ENCODE data around the gene S100A13. TPM values are rescaled to one million over a fixed set of nuclear protein-coding genes. Genes with fewer than 3 reads are reported as not detected.

The S100A13 gene
- total RNA-seq, 1 donor, result 160 TPM

DNA sequence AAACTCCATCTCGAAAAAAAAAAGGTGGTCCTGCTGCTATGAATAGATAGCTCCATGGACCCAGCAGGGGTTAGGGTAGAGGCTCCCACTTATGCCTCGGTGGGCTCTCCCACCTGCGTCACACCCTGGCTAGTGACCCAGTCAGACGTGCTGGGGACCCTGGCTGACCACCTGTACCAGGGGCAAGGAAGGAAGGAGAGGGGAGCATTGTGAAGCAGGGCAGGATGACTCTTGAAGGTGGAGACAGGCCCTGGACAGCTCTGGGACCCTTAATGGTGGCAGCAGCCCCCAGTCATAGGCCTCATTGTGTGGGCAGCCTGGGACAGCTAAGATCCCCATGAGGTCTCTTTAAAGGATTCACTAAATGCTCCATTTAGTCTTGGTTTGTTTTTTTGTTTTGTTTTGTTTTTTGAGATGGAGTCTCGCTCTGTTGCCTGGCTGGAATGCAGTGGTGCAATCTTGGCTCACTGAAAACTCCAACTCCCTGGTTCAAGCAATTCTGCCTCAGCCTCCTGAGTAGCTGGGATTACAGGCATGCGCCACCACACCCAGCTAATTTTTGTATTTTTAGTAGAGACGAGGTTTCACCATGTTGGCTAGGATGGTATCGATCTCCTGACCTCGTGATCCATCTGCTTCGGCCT lies 20.8 kb upstream of the S100A13 start:
- TF ChIP-seq, protein P1, sequence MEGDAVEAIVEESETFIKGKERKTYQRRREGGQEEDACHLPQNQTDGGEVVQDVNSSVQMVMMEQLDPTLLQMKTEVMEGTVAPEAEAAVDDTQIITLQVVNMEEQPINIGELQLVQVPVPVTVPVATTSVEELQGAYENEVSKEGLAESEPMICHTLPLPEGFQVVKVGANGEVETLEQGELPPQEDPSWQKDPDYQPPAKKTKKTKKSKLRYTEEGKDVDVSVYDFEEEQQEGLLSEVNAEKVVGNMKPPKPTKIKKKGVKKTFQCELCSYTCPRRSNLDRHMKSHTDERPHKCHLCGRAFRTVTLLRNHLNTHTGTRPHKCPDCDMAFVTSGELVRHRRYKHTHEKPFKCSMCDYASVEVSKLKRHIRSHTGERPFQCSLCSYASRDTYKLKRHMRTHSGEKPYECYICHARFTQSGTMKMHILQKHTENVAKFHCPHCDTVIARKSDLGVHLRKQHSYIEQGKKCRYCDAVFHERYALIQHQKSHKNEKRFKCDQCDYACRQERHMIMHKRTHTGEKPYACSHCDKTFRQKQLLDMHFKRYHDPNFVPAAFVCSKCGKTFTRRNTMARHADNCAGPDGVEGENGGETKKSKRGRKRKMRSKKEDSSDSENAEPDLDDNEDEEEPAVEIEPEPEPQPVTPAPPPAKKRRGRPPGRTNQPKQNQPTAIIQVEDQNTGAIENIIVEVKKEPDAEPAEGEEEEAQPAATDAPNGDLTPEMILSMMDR (IDR thresholded peaks at IDR 0.05; ENCODE audit: insufficient read depth, low read depth, low read length), result no peak
- H3K4me3 ChIP-seq (ENCODE audit: low read depth, low read length), result no peak overlapping the region
- DNase-seq (ENCODE audit: low read depth), result no peak

DNA sequence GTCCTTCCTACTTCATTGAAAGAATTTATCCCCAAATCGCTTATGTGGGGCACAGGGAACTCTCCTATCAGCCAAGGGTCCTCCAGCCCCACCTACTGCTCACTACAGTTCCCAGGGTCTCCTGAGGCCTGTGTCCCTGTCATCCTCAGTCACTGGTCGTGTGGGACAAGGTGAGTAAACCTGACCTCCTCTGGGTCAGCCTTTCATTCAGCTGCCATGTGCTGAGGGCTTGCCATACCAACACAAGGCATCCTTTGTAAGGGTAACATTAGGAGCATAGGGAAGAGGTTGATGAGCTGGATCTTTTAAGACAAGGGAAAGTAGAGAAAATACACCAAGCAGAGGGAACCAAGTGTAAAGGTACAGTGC lies 20.0 kb upstream of the S100A13 start:
- no peak overlapping the region for H3K4me3 ChIP-seq (ENCODE audit: low read depth, low read length)
- no peak for DNase-seq (ENCODE audit: low read depth)
- TF ChIP-seq, protein P1 (IDR thresholded peaks at IDR 0.05; ENCODE audit: insufficient read depth, low read depth, low read length), result no peak

DNA sequence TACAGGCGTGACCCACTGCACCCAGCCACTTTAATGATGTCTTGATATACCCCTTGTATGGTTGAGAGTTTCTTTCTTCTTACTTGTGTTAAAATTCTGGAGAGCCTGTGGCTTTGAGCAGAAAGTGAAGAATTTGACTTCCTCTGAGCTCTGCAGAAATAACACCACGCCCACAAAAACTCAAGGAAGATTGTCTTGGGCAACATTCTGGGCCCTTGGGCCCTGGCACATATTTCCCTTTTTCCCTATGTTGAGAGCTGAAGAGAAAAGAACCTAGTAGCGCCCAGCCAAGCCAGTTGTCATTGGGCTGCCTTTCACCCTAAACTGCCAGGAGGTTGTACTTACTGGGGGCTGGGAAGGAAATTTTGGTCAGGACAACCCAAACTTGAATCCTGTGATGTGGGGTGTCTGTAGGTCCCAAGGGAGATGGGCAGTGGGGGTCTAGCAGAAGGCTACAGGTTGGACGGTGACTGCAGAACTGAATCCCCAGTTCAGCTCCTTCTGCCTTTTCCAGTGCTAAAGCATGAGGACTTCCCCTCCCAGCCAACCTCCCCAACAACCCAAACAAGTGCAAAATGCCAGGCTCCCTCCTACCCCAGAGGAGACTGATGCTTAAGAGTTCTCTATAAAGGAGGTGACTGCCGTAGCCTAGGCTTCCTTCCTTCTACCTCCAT lies 19.5 kb upstream of the S100A13 start:
- no peak overlapping the region for H3K4me3 ChIP-seq (ENCODE audit: low read depth, low read length)
- DNase-seq (ENCODE audit: low read depth), result no peak
- TF ChIP-seq, protein P1 (IDR thresholded peaks at IDR 0.05; ENCODE audit: insufficient read depth, low read depth, low read length), result no peak

DNA sequence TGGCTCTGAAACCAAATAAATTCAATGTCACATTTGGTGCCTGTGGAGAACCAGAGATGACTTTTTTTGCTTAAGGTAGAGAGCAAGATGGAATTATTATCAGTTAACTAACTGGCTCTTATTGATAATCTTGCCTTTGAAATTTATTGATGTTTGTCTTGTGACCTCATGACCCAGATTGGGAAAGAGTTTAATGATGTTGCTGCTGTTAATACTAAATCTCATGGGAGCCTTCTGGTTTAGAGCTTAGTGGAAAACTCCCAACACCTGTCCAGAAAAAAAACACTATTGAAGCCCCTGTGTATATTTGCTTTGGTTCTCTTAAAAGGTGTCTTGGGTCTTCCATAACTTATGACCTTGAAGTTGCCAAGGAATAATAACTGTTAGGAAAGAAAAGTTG lies 16.5 kb upstream of the S100A13 start:
- TF ChIP-seq, protein P1 (IDR thresholded peaks at IDR 0.05; ENCODE audit: insufficient read depth, low read depth, low read length), result no peak
- no peak overlapping the region for H3K4me3 ChIP-seq (ENCODE audit: low read depth, low read length)
- no peak for DNase-seq (ENCODE audit: low read depth)

DNA sequence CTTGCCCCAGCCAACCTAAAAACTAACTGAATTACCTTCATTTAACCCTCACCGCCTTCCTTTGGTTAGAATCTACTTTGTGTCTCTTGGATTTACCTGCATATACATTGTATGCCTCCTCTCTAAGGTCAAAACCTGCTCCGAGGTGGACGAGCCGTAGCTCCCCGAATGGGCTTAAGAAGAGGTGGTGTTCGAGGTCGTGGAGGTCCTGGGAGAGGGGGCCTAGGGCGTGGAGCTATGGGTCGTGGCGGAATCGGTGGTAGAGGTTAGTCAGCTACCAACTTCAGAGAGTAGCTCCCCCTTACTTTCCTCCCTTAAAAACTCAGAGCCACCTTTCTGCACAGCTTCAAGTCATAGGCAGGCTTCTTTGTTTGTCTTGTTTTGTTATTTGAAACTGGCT lies 15.8 kb upstream of the S100A13 start:
- TF ChIP-seq, protein P1 (IDR thresholded peaks at IDR 0.05; ENCODE audit: insufficient read depth, low read depth, low read length), result no peak
- H3K4me3 ChIP-seq (ENCODE audit: low read depth, low read length), result no peak overlapping the region
- DNase-seq (ENCODE audit: low read depth), result no peak

DNA sequence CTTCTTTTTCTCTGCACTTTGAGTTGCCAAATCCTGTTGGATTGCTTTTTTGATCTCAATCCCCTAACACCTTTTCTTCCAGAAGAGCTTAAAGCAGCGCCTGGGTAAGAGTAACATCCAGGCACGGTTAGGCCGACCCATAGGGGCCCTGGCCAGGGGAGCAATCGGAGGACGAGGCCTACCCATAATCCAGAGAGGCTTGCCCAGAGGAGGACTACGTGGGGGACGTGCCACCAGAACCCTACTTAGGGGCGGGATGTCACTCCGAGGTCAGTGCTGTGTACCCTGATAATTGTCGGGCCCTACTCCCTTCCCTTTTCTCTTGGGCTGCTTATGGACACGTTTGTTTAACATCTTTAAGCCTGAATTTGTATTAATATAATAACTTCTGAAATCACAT lies 14.9 kb upstream of the S100A13 start:
- no peak overlapping the region for H3K4me3 ChIP-seq (ENCODE audit: low read depth, low read length)
- DNase-seq (ENCODE audit: low read depth), result no peak
- TF ChIP-seq, protein P1 (IDR thresholded peaks at IDR 0.05; ENCODE audit: insufficient read depth, low read depth, low read length), result no peak
